H9 (cell line): ENCODE data around the gene AFDN. TPM values are rescaled to one million over a fixed set of nuclear protein-coding genes. Genes with fewer than 3 reads are reported as not detected.

Experiments
- DNase-seq: peaks from one replicate; pipeline ENCODE4 v3.0.0-alpha.2; 2017
- H2AFZ ChIP-seq: one replicate; pipeline ENCODE4 v1.6.1; 2013; ENCODE audit warnings: mild to moderate bottlenecking, low read length, control low read depth, moderate library complexity
- H2AK5ac ChIP-seq: 2 replicates; pipeline ENCODE4 v1.6.1; 2013; ENCODE audit warnings: low read length, control low read depth, mixed read lengths; ENCODE audit not compliant: insufficient read length
- H2BK120ac ChIP-seq: one replicate; pipeline ENCODE4 v1.6.1; 2013; ENCODE audit warnings: low read depth, mild to moderate bottlenecking, low read length, control low read depth, inconsistent platforms; ENCODE audit not compliant: poor library complexity, severe bottlenecking
- H2BK12ac ChIP-seq: 2 replicates; pipeline ENCODE4 v1.6.1; 2013; ENCODE audit warnings: low read length, control low read depth, mixed read lengths, low read depth; ENCODE audit not compliant: insufficient read length
- H2BK15ac ChIP-seq: 2 replicates; pipeline ENCODE4 v1.6.1; 2013; ENCODE audit warnings: low read depth, low read length, control low read depth
- H2BK20ac ChIP-seq: one replicate; pipeline ENCODE4 v1.6.1; 2013; ENCODE audit warnings: low read depth, mild to moderate bottlenecking, low read length, control low read depth, inconsistent platforms; ENCODE audit not compliant: poor library complexity, severe bottlenecking
- H2BK5ac ChIP-seq: 2 replicates; pipeline ENCODE4 v1.6.1; 2013; ENCODE audit warnings: low read length, control low read depth, mixed read lengths; ENCODE audit not compliant: insufficient read length
- H3K14ac ChIP-seq: 2 replicates; pipeline ENCODE4 v1.6.1; 2013; ENCODE audit warnings: low read length, control low read depth; ENCODE audit not compliant: insufficient read depth
- H3K18ac ChIP-seq: 2 replicates; pipeline ENCODE4 v1.6.1; 2013; ENCODE audit warnings: low read depth, mild to moderate bottlenecking, mixed read lengths, low read length, control low read depth; ENCODE audit not compliant: insufficient read length
- H3K23ac ChIP-seq: 2 replicates; pipeline ENCODE4 v1.6.1; 2013; ENCODE audit warnings: low read length, control low read depth, mixed read lengths, low read depth; ENCODE audit not compliant: insufficient read length
- H3K23me2 ChIP-seq: 2 replicates; pipeline ENCODE4 v1.6.1; 2013; ENCODE audit warnings: low read depth, mild to moderate bottlenecking, mixed read lengths, low read length, control low read depth; ENCODE audit not compliant: insufficient read length, poor library complexity, severe bottlenecking
- H3K27ac ChIP-seq: 2 replicates; pipeline ENCODE4 v1.5.1; 2013; ENCODE audit warnings: low read length, control low read depth, mixed read lengths, low read depth; ENCODE audit not compliant: insufficient read length
- H3K27me3 ChIP-seq: 2 replicates; pipeline ENCODE4 v1.6.1; 2013; ENCODE audit warnings: low read length, control low read depth, inconsistent platforms; ENCODE audit not compliant: insufficient read depth
- H3K4ac ChIP-seq: 2 replicates; pipeline ENCODE4 v1.6.1; 2013; ENCODE audit warnings: low read depth, mild to moderate bottlenecking, control low read depth, inconsistent platforms, low read length, moderate library complexity
- H3K4me1 ChIP-seq: 2 replicates; pipeline ENCODE4 v1.6.1; 2013; ENCODE audit warnings: low read length, control low read depth, inconsistent platforms; ENCODE audit not compliant: insufficient read depth
- H3K4me2 ChIP-seq: 2 replicates; pipeline ENCODE4 v1.6.1; 2013; ENCODE audit warnings: low read length, control low read depth, mixed read lengths; ENCODE audit not compliant: insufficient read length, insufficient read depth
- H3K56ac ChIP-seq: 2 replicates; pipeline ENCODE4 v1.6.1; 2013; ENCODE audit warnings: low read depth, mild to moderate bottlenecking, mixed read lengths, low read length, control low read depth; ENCODE audit not compliant: insufficient read length
- H3K79me1 ChIP-seq: 2 replicates; pipeline ENCODE4 v1.6.1; 2013; ENCODE audit warnings: low read depth, mild to moderate bottlenecking, moderate library complexity, low read length, control low read depth, inconsistent platforms; ENCODE audit not compliant: insufficient read depth, poor library complexity, severe bottlenecking
- H3K79me2 ChIP-seq: 2 replicates; pipeline ENCODE4 v1.6.1; 2013; ENCODE audit warnings: low read length, control low read depth, inconsistent platforms; ENCODE audit not compliant: insufficient read depth
- H3K9ac ChIP-seq: 2 replicates; pipeline ENCODE4 v1.6.1; 2013; ENCODE audit warnings: low read length, control low read depth, mixed read lengths; ENCODE audit not compliant: insufficient read length; ENCODE audit errors: extremely low read depth
- H3K9me3 ChIP-seq: one replicate; pipeline ENCODE4 v1.6.1; 2013; ENCODE audit warnings: low read depth, low read length, inconsistent platforms; ENCODE audit not compliant: control insufficient read depth
- H3T11ph ChIP-seq: one replicate; pipeline ENCODE4 v1.6.1; 2013; ENCODE audit warnings: mild to moderate bottlenecking, low read length, control low read depth, inconsistent platforms
- H4K20me1 ChIP-seq: one replicate; pipeline ENCODE4 v1.6.1; 2013; ENCODE audit not compliant: control insufficient read depth, insufficient read length, insufficient read depth
- H4K5ac ChIP-seq: 2 replicates; pipeline ENCODE4 v1.6.1; 2013; ENCODE audit warnings: low read depth, mild to moderate bottlenecking, mixed read lengths, low read length, control low read depth; ENCODE audit not compliant: insufficient read length
- H4K8ac ChIP-seq: replicated peaks from 2 replicates; pipeline ENCODE4 v1.6.1; 2013; ENCODE audit warnings: low read length, control low read depth, mixed read lengths, low read depth; ENCODE audit not compliant: insufficient read length
- H4K91ac ChIP-seq: 2 replicates; pipeline ENCODE4 v1.6.1; 2013; ENCODE audit warnings: low read depth, mild to moderate bottlenecking, moderate library complexity, mixed read lengths, low read length, control low read depth; ENCODE audit not compliant: insufficient read length
- H3K27ac Mint-ChIP-seq, 3 experiments: 2 replicates in 2 of 3; 3 replicates in 1 of 3; pipeline ENCODE4 v1.8.0; 2020 to 2021; ENCODE audit warnings: mixed read lengths in 3 of 3, mild to moderate bottlenecking in 1 of 3, moderate library complexity in 1 of 3
- H3K27me3 Mint-ChIP-seq: 2 replicates; pipeline ENCODE4 v1.8.0; 2021; ENCODE audit warnings: low read depth, mild to moderate bottlenecking, moderate library complexity, mixed read lengths
- H3K36me3 Mint-ChIP-seq, 3 experiments: 2 replicates in 2 of 3; 3 replicates in 1 of 3; pipeline ENCODE4 v1.8.0; 2020 to 2021; ENCODE audit warnings: low read depth in 3 of 3, mixed read lengths in 3 of 3; ENCODE audit not compliant: insufficient read depth in 1 of 3
- H3K4me1 Mint-ChIP-seq, 2 experiments: 2 replicates each; pipeline ENCODE4 v1.8.0; 2020; ENCODE audit warnings: mixed read lengths in 2 of 2
- H3K4me3 Mint-ChIP-seq, 2 experiments: 2 replicates in 1 of 2; 3 replicates in 1 of 2; pipeline ENCODE4 v1.8.0; 2020 to 2021; ENCODE audit warnings: mild to moderate bottlenecking in 2 of 2, mixed read lengths in 2 of 2, moderate library complexity in 1 of 2
- H3K9me3 Mint-ChIP-seq, 2 experiments: 2 replicates in 1 of 2; 3 replicates in 1 of 2; pipeline ENCODE4 v1.8.0; 2020; ENCODE audit warnings: mild to moderate bottlenecking in 2 of 2, mixed read lengths in 2 of 2, moderate library complexity in 1 of 2
- WGBS: extraction: QIAGEN DNeasy Blood & Tissue Kit; methylation state at CpG from one replicate; pipeline ENCODE4 v1.1.7; 2013; ENCODE audit warnings: missing lambda C conversion rate, low lambda C conversion rate, mixed read lengths; ENCODE audit not compliant: insufficient read length; ENCODE audit errors: extremely low coverage; 5-methylcytosine and 5-hydroxymethylcytosine counted together
- total RNA-seq: library from RNA; stranded (reverse); gene quantifications from 2 replicates; pipeline ENCODE4 v1.2.1, GENCODE V29; 2021
- TF ChIP-seq, protein P1 (sequence below): fragments of 200-600 bp; sonication (generic); conservative IDR thresholded peaks from 3 replicates; pipeline ENCODE4 v1.8.0; 2021; ENCODE audit warnings: antibody characterized with exemption, mild to moderate bottlenecking

AFDN gene
- total RNA-seq, 1 experiment from 2014 or later = 157 TPM

- no peak overlapping the region for H2BK20ac ChIP-seq
- no peak overlapping the region for H3K14ac ChIP-seq
- no peaks in the 10 kb centered on the region for H3K27me3 Mint-ChIP-seq
- H2BK15ac ChIP-seq = no peak overlapping the region
- no peaks in the 10 kb centered on the region for H3K9me3 Mint-ChIP-seq
- H2AK5ac ChIP-seq = no peak overlapping the region
- no peak overlapping the region for H4K5ac ChIP-seq
- H3K23me2 ChIP-seq = no peaks in the 10 kb centered on the region
- no peak overlapping the region for H3K4ac ChIP-seq
- H3K4me2 ChIP-seq = no peak overlapping the region
- no peaks in the 10 kb centered on the region for H3K9me3 ChIP-seq
- H3K56ac ChIP-seq = no peak overlapping the region
- no peaks in the 10 kb centered on the region for H3K79me2 ChIP-seq
- no peak overlapping the region for H3K23ac ChIP-seq
- H3K27ac ChIP-seq = no peak overlapping the region
- H3K4me1 Mint-ChIP-seq = no peaks in the 10 kb centered on the region
- TF ChIP-seq, protein P1, sequence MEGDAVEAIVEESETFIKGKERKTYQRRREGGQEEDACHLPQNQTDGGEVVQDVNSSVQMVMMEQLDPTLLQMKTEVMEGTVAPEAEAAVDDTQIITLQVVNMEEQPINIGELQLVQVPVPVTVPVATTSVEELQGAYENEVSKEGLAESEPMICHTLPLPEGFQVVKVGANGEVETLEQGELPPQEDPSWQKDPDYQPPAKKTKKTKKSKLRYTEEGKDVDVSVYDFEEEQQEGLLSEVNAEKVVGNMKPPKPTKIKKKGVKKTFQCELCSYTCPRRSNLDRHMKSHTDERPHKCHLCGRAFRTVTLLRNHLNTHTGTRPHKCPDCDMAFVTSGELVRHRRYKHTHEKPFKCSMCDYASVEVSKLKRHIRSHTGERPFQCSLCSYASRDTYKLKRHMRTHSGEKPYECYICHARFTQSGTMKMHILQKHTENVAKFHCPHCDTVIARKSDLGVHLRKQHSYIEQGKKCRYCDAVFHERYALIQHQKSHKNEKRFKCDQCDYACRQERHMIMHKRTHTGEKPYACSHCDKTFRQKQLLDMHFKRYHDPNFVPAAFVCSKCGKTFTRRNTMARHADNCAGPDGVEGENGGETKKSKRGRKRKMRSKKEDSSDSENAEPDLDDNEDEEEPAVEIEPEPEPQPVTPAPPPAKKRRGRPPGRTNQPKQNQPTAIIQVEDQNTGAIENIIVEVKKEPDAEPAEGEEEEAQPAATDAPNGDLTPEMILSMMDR = no peak
- H3K36me3 Mint-ChIP-seq = peaks cover 14 to 65% (median 58%) of the 10 kb centered on the region in 3 experiments; a peak in 6 of 7 replicates
- H3K27me3 ChIP-seq = no peaks in the 10 kb centered on the region
- no peak overlapping the region for H3T11ph ChIP-seq
- H3K4me1 ChIP-seq = no peaks in the 10 kb centered on the region
- no peak overlapping the region for H3K27ac Mint-ChIP-seq
- no peak overlapping the region for H2BK12ac ChIP-seq
- H2BK5ac ChIP-seq = no peak overlapping the region
- H3K9ac ChIP-seq = no peak overlapping the region
- no peak overlapping the region for H3K4me3 Mint-ChIP-seq
- no peaks in the 10 kb centered on the region for H4K20me1 ChIP-seq
- H4K91ac ChIP-seq = no peak overlapping the region
- no peak overlapping the region for H2AFZ ChIP-seq
- H3K18ac ChIP-seq = no peak overlapping the region
- WGBS = 100% methylated on average over 1 of the region's 7 CpGs
- H4K8ac ChIP-seq = no peak overlapping the region
- no peak overlapping the region for H2BK120ac ChIP-seq
- no peaks in the 10 kb centered on the region for H3K79me1 ChIP-seq
- no peak for DNase-seq
Measured at GRCh38 chr6:167910652-167911051, 83.9 kb downstream of the AFDN start.
